T47D (cell line): ENCODE results near the gene VNN1.

ENCODE experiments used
- DNase-seq, 2 experiments: peaks; one replicate each; pipeline versions ENCODE4 v3.0.0 to v3.0.0-alpha.2; 2011 to 2012; ENCODE audit warnings: low read depth in 1 of 2, low spot score in 1 of 2
- JUND ChIP-seq: IDR thresholded peaks from 2 replicates; pipeline ENCODE4 v1.6.1; 2012; ENCODE audit warnings: low read depth
- in situ Hi-C: cut with HindIII; loops from 2 replicates; pipeline ENCODE4 v1.10.0; 2016; ENCODE audit warnings: low sequenced_read_pairs, low pct_unique_long_range_greater_than_20kb

VNN1 gene, protein sequence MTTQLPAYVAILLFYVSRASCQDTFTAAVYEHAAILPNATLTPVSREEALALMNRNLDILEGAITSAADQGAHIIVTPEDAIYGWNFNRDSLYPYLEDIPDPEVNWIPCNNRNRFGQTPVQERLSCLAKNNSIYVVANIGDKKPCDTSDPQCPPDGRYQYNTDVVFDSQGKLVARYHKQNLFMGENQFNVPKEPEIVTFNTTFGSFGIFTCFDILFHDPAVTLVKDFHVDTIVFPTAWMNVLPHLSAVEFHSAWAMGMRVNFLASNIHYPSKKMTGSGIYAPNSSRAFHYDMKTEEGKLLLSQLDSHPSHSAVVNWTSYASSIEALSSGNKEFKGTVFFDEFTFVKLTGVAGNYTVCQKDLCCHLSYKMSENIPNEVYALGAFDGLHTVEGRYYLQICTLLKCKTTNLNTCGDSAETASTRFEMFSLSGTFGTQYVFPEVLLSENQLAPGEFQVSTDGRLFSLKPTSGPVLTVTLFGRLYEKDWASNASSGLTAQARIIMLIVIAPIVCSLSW

DNA sequence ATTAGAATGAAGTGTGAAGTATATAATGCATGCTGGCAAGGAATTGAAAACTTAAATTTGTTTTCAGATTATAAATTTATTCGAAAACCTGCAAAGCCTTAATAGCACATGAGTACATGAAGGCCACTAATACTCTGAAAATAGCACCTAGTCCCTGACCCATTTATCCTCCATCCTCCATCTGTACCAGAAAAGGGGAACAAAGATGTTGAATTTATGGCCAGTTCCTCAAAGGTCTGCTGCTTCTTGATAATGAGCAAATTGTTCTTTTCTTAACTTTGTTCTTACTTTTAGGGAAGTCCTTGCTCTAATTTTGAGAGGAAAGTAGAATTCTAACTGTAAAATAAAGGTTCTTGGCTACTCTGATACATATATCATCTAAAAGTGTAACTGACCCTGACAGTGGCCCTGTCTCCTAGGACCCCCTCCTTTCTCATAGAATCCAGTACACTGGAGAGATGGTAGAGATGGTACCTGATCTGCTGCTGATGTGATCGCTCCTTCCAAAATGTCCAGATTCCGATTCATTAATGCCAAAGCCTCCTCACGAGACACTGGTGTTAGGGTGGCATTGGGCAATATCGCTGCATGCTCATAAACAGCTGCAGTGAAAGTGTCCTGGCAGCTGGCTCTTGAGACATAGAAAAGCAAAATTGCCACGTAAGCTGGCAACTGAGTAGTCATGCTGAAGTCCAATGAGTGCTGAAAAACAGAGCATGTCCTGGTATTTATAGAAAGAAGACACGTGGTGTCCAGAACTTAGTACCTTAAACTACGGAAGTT is at the start of gene VNN1:
TSS of gene VNN1 (minus strand) at position 704 of the 783 bp plus-strand sequence. CDS start at position 684, 20 bp downstream.
- in situ Hi-C loops: no loop called here
- no peak for TF ChIP-seq JUND
- DNase-seq: no peak

DNA sequence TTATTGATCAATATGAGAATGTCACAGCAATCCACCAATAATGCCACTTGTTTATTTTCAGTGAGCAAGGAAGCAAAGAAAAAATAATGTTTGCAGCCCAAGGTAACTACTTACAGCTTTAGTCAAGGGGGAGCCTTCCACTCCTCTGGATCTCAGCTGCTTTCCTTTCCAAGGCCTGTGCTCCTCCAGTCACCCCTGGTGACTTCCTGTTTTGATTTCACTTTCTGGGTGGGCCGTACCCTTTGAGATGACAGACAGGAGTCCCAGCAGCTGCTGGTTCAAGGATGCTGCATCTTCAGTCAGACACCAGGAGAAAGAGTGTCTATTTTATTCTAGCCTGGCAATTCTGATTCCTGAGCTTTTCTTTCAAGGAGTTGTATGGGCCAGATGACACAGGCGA is 49.4 kb upstream of the VNN1 start:
- in situ Hi-C loops: no loop called here
- TF ChIP-seq JUND: no peak
- no peak for DNase-seq

DNA sequence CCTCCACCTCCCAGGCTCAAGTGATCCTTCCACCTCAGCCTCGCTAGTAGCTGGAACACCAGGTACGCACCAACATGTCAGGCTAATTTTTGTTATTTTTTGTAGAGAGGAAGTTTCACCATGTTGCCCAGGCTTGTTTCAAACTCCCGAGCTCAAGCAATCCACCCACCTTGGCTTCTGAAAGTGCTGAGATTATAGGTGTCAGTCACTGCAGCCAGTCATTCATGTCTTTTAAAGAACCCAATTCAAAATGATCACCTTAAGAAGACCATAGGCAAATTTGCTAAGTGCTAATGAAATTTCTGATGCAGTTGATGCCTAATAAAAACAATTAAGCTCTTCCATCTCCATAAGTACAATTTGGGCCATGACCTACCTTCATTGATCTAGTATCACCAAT is 46.4 kb upstream of the VNN1 start:
- no peak for TF ChIP-seq JUND
- in situ Hi-C loops: no loop called here
- no peak for DNase-seq

DNA sequence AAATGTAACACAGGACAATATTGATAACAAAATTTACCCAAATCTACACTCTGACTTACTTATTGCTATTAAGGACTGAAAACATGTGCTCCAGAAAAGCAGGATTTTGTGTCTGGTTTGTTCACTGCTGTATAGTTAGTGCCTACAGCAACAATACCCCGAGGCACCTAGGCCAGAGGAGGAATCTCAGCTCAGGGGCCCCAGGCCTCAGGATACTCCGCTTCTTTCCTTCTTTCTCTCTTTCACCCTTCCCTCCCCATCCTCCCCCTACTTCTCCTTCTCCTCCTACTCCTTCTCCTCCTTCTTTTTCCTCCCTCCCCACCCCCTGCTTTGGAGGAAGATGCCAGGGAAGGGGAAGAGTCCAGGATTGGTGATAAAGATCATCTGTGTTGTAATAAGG is 44.8 kb upstream of the VNN1 start:
- TF ChIP-seq JUND: no peak
- no peak for DNase-seq
- in situ Hi-C loops: no loop called here

DNA sequence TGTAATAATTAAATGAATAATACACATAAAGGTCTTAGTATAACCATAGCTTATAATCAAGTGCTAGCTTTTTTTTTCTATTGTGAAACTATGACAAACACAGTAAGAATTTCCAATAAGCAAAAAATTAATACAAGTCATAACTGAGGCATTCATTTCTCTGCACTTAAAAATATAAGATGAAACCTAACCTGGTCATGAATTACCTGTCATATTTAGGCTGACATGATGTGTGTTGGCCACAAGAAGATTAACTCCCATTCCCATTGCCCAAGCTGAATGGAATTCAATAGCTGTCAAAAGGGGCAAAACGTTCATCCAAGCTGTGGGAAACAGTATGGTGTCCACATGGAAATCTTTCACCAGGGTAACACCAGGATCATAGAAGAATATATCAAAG is 38.4 kb upstream of the VNN1 start:
- in situ Hi-C loops: no loop called here
- DNase-seq: no peak
- TF ChIP-seq JUND: no peak

DNA sequence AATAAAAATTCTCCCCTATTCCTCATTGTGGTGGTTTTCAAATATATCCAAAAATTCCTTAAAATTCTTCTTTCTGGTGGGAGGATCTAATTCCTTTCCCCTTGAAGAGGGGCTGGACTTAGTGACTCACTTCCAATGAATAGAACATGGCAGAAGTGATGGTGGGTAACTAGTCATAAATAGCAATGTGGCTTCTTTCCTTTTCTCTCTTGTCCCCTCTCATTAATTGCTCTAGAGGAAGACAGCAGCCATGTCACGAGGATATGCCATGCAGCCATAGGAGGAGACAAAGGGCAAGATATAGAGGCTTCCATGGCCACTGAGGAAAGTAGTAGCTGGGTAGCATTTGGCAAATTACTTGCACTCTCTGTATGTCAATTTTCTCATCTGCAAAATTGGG is 38.0 kb upstream of the VNN1 start:
- TF ChIP-seq JUND: no peak

DNA sequence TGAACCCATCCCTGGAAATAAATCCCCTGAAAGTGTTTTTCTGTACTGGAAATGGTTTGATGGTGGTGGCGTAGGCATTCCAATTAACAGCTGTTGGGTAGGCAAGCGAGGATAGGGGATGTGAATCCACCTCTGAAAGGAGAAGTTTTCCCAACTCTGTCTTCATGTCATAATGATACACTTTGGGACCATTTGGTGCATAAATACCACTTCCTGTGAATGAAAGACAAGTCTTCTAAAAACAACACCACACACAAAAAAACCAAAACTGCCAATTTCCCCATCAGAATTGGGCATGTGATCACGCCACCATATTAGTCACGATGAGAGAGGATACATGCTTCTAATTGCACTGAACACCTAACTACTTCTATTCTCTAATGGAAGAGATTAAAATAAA is 37.5 kb upstream of the VNN1 start:
- TF ChIP-seq JUND: no peak
- DNase-seq: no peak
- in situ Hi-C loops: no loop called here

More for the DNA sequence above, 38.0 kb upstream of the VNN1 start:
- in situ Hi-C loops: no loop called here
- no peak for DNase-seq

DNA sequence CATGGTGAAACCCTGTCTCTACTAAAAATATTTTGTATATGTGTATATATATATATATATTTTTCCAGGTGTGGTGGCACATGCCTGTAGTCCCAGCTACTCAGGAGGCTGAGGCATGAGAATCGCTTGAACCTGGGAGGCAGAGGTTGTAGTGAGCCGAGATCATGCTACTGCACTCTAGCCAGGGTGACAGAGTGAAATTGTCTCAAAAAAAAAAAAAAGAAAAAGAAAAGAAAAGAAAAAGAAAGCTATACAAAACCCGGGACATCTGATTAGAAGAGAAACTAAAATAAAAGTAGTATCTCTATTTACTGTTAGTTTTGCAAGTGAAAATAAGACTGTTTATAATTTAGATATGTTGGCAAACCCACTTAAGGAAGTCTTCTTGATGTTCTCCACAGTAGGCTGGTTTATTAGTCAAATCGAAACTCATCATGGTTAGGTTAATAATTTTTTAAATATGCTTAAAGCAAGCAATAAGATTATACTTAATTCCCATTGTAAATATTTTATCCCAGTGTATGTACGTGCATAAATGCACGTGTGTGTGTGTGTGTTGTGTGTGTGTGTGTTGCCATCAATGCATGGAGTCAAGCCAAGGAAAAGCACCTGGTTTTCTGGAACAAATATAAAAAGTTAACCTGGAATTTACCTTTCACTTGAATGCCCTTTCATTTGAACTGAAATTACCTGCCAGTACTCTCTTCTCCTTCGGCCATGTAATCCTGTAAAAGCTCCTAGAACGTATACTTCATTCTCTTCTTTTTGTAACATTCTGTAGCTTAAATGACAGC is 36.8 kb upstream of the VNN1 start:
- in situ Hi-C loops: no loop called here
- no peak for TF ChIP-seq JUND
- no peak for DNase-seq

DNA sequence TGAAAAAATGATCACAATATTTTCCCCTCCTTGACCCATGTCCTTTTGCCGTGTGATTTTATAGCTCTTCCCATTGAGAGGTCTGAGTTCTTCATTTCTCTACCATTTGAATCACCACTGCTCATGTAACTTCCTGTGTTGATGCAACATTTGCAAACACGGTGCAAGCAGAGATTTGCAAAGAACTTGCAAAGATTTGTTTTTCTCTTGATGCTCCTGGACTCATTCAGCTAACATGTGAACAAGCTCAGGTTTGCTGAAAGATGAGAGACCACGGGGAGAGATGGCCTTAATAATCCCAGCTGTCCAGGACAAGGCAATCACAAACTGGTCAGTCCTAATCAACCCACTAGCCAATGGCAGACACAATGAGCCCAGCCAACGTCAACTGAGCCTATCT is 35.3 kb upstream of the VNN1 start:
- in situ Hi-C loops: no loop called here
- no peak for DNase-seq
- TF ChIP-seq JUND: no peak

DNA sequence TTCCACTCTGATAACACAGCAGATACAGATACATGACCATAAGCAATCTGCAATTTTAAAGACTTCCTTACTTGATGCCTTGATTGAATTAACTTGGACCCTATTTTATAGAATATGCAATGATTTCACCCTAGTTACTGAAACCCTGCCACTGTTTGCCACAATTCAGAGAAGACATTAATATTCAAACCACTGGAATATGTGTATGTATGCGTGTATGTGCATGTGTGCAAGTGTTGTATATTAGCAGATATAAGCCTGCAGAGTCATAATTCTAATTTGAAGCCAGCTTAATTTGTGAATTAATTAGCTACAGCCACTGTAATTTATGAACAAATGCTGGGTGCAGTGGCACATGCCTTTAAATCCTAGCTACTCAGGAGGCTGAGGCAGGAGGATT is 34.6 kb upstream of the VNN1 start:
- in situ Hi-C loops: no loop called here
- DNase-seq: no peak

DNA sequence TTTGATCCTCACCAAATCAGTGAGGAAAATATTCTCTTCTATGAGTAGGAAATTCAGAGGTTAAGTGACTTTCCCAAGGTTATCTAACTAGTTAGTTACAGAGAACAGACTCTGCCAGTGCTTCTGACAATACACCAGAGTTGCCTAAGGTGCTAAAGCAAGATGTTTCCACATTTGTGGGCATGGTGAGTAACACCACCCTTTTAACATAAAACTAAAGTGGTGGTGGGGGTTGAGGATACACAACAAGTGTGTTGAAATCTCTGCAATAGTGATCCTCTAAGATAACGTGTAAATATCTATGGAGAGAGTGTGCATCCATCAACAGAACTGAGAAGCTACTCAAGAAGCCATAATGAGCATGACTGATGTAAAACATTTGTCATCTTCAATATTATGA is 32.2 kb upstream of the VNN1 start:
- in situ Hi-C loops: no loop called here
- TF ChIP-seq JUND: no peak
- DNase-seq: no peak

More for the DNA sequence above, 34.6 kb upstream of the VNN1 start:
- TF ChIP-seq JUND: no peak

DNA sequence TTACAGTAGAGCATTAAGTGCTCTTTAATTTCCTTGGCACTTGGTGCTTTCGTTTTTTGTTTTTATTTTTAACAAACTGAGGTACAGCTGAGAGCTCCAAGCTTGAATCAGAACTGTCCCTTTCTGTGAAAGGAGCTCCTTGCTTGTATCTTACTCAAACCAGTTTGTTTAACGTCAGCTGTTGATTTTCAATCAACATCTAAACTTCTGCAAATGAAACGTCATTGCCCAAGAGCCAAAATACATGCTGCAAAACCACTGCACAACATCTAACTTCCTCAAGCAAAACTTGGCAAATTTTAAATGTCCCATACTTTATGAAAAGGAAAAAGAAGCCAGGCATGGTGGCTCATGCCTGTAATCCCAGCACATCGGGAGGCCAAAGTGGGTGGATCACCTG is 28.6 kb upstream of the VNN1 start:
- in situ Hi-C loops: no loop called here
- no peak for TF ChIP-seq JUND
- DNase-seq: no peak
